K562 (cell line): ENCODE results near the gene SMARCB1. TPM values are rescaled to one million over a fixed set of nuclear protein-coding genes. Genes with fewer than 3 reads are reported as not detected.

ENCODE experiments used
- ATF3 ChIP-seq, 2 experiments: fragments of 450-650 bp in 1 of 2; sonication (generic) in 1 of 2; formaldehyde crosslinking in 1 of 2; IDR thresholded peaks in 1 of 2; conservative IDR thresholded peaks in 1 of 2; 2 replicates each; pipeline versions ENCODE4 v1.6.1 to v1.8.1; 2016 to 2023; ENCODE audit warnings: mild to moderate bottlenecking in 2 of 2, moderate library complexity in 2 of 2, inconsistent platforms in 1 of 2, missing genetic modification reagents in 1 of 2
- BHLHE40 ChIP-seq: IDR thresholded peaks from 2 replicates; pipeline ENCODE4 v1.6.1; 2011; ENCODE audit warnings: low read length, improper control_type of control experiment
- CXXC5 ChIP-seq: fragments of 250-450 bp; sonication (Bioruptor Pico); IDR thresholded peaks from 2 replicates; pipeline ENCODE4 v1.8.0; 2022; ENCODE audit warnings: inconsistent platforms, mild to moderate bottlenecking, moderate library complexity
- EP300 ChIP-seq: IDR thresholded peaks from 2 replicates; pipeline ENCODE4 v1.6.1; 2012; ENCODE audit warnings: low read length, improper control_type of control experiment
- HMGN3 ChIP-seq: IDR thresholded peaks from 2 replicates; pipeline ENCODE4 v1.6.1; 2011; ENCODE audit warnings: borderline replicate concordance, low read depth, mild to moderate bottlenecking, mixed read lengths, low read length; ENCODE audit not compliant: insufficient read length; ENCODE audit errors: extremely low read depth
- MEF2D ChIP-seq: conservative IDR thresholded peaks from 2 replicates; pipeline ENCODE4 v1.6.1; 2016; ENCODE audit warnings: low read depth, missing genetic modification characterization, missing compliant biosample characterization
- MLLT1 ChIP-seq, 2 experiments: fragments of 450-650 bp; IDR thresholded peaks; 2 replicates each; pipeline ENCODE4 v1.6.1; 2016
- NR2C2 ChIP-seq, 2 experiments: fragments of 200-800 bp in 1 of 2; sonication (Bioruptor generic) in 1 of 2; sonication (generic) in 1 of 2; formaldehyde crosslinking in 1 of 2; IDR thresholded peaks; 2 replicates each; pipeline versions ENCODE4 v1.6.1 to v1.8.0; 2016 to 2022; ENCODE audit warnings: mild to moderate bottlenecking in 1 of 2, missing compliant biosample characterization in 1 of 2, missing genetic modification characterization in 1 of 2, missing genetic modification reagents in 1 of 2
- RCOR1 ChIP-seq, 2 experiments: IDR thresholded peaks; 2 replicates each; pipeline ENCODE4 v1.6.1; 2012; ENCODE audit warnings: low read depth in 2 of 2, low read length in 2 of 2, borderline replicate concordance in 1 of 2, improper control_type of control experiment in 1 of 2
- RFX1 ChIP-seq: fragments of 450-650 bp; IDR thresholded peaks from 2 replicates; pipeline ENCODE4 v1.6.1; 2016; ENCODE audit warnings: mild to moderate bottlenecking, moderate library complexity
- ZEB2 ChIP-seq: fragments of 450-650 bp; IDR thresholded peaks from 2 replicates; pipeline ENCODE4 v1.6.1; 2016
- polyA plus RNA-seq, 8 experiments: library from polyadenylated mRNA; depleted of rRNA in 4 of 8; stranded (reverse) in 5 of 8; unstranded in 3 of 8; fragments of >200 nt; fragmentation: Nextera tagmentation in 2 of 8; fragmentation: Illumina TruSeq in 1 of 8; extraction: Ambion mirVana in 2 of 8; extraction: Trizol in 1 of 8; gene quantifications; 2 replicates each; pipeline versions ENCODE4 v1.2.1 to v1.2.3, GENCODE V29; 2011 to 2014; ENCODE audit warnings: inconsistent platforms in 1 of 8, missing spikeins in 1 of 8
- total RNA-seq, 7 experiments: library from RNA; depleted of rRNA in 6 of 7; stranded (reverse); fragments of >200 nt in 6 of 7; fragmentation: Illumina TruSeq in 2 of 7; extraction: Trizol in 2 of 7; gene quantifications; 2 replicates each; pipeline versions ENCODE4 v1.2.1 to v1.2.3, GENCODE V29; 2011 to 2021; ENCODE audit warnings: low replicate concordance in 1 of 7
- TF ChIP-seq, protein P1 (sequence below), 3 experiments: fragments of 200-800 bp in 1 of 3; fragments of 250-450 bp in 1 of 3; fragments of 450-650 bp in 1 of 3; sonication (Bioruptor Pico) in 1 of 3; sonication (Bioruptor generic) in 1 of 3; formaldehyde crosslinking in 1 of 3; IDR thresholded peaks; 2 replicates each; pipeline versions ENCODE4 v1.6.1 to v1.8.0; 2016 to 2022; ENCODE audit warnings: mild to moderate bottlenecking in 2 of 3, missing genetic modification characterization in 2 of 3, missing compliant biosample characterization in 1 of 3, moderate library complexity in 1 of 3
- TF ChIP-seq, protein P2 (sequence below): fragments of 250-450 bp; sonication (Bioruptor Pico); IDR thresholded peaks from 2 replicates; pipeline ENCODE4 v1.5.1; 2021; ENCODE audit warnings: mild to moderate bottlenecking

Gene SMARCB1
- total and polyA plus RNA-seq, 9 of the 15 experiments (the other 6 are each of a cell fraction or from before 2014, with no cell fraction given), result 1.2 to 113 (median 65.4) TPM

DNA sequence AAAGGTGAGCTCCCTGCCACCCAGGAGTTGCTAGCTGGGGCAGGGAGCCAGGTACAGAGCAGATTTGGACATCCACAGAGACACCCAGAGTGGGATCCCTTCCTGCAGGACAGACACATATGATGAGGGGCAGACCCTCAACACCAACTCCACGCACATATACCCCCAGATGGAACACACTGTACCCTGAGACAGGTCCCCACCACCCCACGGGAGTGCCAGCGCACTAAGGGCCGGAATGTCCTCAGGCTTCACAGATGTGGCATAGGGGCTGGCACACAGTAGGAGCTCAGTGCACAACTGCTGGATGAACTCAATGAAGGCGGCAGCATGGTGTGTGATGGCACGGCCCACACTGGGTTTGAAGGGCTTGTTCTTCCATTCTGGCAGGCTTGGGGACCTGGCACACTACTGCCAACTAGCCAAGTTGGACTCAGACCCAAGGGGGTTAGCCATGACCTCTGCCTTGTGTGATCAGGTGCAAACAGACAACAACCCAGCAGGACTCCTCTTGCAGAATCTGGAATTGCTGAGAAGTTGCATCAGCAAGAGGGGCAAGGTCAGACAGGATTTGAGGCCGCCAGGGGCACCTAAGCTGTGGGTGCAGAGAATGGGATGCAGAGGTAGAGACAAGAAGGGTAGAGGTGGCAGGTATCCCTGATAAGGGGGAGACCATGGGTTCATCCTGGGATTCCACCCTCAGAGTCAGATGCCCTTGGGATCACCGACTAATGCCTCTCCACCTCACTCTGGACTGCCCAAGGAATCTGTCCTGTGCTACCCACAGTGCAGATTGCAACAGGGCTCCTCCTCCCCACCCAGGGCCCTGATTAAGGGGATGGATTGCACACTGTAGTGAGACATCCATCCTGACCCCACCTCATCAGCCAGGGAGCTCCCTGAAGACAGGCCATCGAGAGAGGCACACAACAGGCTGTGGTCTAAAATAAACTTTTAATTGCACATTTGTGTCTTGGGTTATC is 21.6 kb upstream of the SMARCB1 start (continued):
- TF ChIP-seq, protein P1, sequence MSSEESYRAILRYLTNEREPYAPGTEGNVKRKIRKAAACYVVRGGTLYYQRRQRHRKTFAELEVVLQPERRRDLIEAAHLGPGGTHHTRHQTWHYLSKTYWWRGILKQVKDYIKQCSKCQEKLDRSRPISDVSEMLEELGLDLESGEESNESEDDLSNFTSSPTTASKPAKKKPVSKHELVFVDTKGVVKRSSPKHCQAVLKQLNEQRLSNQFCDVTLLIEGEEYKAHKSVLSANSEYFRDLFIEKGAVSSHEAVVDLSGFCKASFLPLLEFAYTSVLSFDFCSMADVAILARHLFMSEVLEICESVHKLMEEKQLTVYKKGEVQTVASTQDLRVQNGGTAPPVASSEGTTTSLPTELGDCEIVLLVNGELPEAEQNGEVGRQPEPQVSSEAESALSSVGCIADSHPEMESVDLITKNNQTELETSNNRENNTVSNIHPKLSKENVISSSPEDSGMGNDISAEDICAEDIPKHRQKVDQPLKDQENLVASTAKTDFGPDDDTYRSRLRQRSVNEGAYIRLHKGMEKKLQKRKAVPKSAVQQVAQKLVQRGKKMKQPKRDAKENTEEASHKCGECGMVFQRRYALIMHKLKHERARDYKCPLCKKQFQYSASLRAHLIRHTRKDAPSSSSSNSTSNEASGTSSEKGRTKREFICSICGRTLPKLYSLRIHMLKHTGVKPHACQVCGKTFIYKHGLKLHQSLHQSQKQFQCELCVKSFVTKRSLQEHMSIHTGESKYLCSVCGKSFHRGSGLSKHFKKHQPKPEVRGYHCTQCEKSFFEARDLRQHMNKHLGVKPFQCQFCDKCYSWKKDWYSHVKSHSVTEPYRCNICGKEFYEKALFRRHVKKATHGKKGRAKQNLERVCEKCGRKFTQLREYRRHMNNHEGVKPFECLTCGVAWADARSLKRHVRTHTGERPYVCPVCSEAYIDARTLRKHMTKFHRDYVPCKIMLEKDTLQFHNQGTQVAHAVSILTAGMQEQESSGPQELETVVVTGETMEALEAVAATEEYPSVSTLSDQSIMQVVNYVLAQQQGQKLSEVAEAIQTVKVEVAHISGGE (CRISPR knock-in tag; IDR thresholded peaks at IDR 0.05), result no peak
- TF ChIP-seq, protein P2, sequence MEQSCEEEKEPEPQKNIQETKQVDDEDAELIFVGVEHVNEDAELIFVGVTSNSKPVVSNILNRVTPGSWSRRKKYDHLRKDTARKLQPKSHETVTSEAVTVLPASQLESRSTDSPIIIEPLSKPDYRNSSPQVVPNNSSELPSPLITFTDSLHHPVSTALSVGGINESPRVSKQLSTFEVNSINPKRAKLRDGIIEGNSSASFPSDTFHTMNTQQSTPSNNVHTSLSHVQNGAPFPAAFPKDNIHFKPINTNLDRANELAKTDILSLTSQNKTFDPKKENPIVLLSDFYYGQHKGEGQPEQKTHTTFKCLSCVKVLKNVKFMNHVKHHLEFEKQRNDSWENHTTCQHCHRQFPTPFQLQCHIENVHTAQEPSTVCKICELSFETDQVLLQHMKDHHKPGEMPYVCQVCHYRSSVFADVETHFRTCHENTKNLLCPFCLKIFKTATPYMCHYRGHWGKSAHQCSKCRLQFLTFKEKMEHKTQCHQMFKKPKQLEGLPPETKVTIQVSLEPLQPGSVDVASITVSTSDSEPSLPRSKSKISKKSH (CRISPR knock-in tag), result no peak
- peak; percentile 14; the same call in 1 of the 2 replicates for TF ChIP-seq EP300
- no peak for TF ChIP-seq MEF2D (tag)
- no peak for TF ChIP-seq NR2C2 (CRISPR knock-in tag; IDR thresholded peaks at IDR 0.05)
- TF ChIP-seq NR2C2 (tag; IDR thresholded peaks at IDR 0.05), result peak; percentile 57
- TF ChIP-seq RFX1, result no peak
- no peak for TF ChIP-seq HMGN3
- no peak for TF ChIP-seq ZEB2
- TF ChIP-seq CXXC5 (CRISPR knock-in tag), result peak; percentile 43
- TF ChIP-seq ATF3 (IDR thresholded peaks at IDR 0.05), result peak; percentile 66; the same call in 1 of the 2 replicates
- TF ChIP-seq ATF3 (CRISPR knock-in tag; conservative IDR thresholded peaks at IDR 0.05), result no peak
- no peak for TF ChIP-seq RCOR1 (IDR thresholded peaks at IDR 0.05; ENCODE audit: borderline replicate concordance in 1 of 2, low read depth in 2 of 2, low read length in 2 of 2)
- no peak for TF ChIP-seq BHLHE40
- TF ChIP-seq MLLT1 (IDR thresholded peaks at IDR 0.05), result no peak
